GM19438 (cell line): ENCODE results near the gene SARNP.

ENCODE experiments used
- ATAC-seq: cut with Tn5 transposase; IDR thresholded peaks from one replicate; pipeline ENCODE4 v1.9.1; 2021; ENCODE audit warnings: low read depth; ENCODE audit not compliant: unreplicated experiment

The SARNP gene

GRCh38 chr12:55745361-55746173 lies 72.0 kb downstream of the SARNP start:
- no peak for ATAC-seq

DNA sequence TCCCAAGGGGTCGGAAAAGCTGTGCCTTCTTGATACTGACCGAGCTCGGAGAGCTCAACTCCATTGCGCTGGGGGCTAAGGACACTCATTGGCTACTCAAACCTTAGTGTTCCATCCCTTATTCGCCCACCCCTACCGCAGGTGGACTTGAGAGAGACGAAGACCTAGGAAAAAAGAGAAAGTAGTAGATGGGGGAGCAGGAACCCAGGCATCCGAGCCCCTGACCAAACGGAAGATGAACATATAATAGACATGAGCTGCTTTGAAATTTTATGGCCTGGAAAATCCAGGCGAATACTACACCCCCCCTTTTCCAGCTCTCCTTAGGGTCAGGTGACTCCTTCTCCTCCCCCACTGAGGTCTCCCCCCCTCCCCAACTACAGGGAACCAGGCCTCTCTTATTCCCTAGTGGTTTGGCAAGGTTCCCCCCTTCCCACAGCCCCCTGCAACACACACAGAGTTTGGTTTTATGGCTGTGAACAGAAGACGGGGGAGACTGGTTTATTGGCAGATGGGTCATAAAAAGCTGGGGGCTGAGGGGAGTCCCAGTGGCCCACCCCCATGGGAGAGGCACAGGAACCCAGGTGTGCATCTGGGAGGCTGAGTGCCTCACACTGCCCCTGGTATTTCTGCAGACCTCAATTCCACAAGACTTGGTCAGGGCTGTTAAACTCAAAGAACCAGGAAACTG lies 73.0 kb downstream of the SARNP start:
- ATAC-seq: no peak

DNA sequence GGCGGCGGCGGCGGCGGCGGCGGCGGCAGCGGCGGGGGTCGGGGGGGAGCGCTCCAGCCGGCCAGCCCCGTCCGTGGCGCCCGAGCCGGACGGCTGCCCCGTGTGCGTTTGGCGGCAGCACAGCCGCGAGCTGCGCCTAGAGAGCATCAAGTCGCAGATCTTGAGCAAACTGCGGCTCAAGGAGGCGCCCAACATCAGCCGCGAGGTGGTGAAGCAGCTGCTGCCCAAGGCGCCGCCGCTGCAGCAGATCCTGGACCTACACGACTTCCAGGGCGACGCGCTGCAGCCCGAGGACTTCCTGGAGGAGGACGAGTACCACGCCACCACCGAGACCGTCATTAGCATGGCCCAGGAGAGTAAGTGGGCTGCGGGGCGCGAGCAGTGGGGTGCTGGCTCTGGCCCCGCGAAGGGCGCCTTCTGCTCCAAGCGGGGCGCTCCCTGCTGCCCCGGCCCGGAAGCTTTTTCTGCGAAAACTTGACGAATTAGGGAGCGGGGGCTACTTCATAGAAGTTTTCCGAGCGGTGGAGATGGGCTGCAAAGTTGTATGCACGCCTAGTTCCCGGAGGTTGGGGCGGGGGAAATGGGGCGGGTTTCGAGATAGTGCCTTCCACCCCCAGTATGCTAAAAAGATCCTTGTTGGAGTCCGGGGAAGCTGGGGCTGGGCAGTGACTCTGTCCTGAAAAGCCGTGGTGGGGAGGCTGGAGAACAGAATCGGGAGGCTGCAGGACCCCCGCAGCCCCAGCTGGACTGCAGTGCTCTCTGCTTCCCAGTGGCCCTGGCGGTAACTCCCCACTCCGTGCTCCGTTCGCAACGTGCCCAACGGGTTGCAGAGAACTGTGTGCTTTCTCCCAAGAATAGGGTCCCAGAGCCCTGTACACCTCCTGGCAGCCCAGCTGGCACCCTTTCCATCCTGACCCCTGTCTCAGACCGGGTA lies 73.9 kb downstream of the SARNP start:
- peak; percentile 52 for ATAC-seq

DNA sequence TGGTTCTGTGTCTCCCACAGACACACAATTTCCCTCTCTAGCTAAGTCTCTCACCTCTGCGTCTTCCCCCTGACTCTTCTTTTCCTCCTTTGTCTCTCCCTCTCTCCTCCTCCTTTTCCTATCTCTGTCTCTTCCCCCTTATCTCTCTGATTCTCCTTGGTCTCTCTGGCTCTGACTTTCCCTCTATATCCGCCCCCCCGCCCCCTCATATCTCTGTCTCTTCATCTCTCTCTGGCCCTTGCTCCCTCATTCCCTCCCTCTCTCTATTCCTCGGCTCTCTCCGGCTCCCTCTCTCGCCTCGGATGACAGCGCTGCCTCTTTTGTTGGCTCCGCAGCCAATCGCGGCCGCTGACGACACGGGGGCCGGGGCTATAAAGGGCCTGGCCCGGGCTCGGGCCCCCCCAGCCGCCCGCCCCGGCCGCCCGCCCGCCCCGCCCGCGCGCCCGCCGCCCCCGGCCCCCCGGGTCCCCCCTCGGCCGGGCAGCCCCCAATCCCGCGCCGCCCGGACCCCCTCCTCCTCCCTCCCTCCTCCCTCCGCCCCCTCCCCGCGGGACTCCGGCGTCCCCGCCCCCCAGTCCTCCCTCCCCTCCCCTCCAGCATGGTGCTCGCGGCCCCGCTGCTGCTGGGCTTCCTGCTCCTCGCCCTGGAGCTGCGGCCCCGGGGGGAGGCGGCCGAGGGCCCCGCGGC lies 74.7 kb downstream of the SARNP start, which contains the start of gene GDF11:
TSS of gene GDF11 (plus strand) at position 404 of the 687 bp plus-strand sequence. CDS start at position 599, 195 bp downstream.
- peak; percentile 23 for ATAC-seq

DNA sequence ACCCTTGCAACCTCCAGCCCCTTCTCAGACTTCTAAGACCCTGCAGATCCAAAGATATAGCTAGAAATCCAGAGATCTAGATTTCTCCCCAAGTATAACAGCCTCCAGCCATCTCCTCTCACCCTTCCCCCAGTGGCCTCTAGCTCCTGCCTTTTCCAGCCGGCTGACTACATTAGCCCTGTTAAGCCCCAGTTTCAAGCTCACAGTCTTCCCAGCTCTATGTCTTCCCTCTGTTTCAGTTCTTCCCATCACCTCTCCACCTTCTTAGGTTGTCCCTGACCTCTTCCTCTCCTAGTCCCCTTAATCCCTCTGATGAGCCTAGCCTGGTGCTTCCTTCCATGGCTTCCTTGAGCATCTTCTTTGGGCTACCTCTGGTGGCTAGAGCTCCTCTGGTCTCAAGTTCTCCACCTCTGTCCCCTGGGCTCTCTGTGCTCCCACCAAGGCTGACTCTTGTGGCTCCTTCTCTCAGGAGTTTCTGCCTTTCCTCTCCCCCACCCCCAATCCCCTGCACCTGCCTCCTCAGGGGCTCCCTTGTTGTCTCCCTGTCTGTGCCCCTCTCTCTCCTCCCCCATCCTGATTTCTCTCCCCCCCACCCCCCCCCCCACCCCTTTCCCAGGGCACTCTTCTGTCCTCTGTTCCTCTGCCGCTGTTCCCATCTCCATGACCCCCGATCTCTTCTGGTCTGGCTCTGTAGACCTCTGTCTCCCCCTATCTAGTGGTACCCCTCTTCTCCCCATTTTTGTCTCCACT lies 75.4 kb downstream of the SARNP start:
- ATAC-seq: no peak

DNA sequence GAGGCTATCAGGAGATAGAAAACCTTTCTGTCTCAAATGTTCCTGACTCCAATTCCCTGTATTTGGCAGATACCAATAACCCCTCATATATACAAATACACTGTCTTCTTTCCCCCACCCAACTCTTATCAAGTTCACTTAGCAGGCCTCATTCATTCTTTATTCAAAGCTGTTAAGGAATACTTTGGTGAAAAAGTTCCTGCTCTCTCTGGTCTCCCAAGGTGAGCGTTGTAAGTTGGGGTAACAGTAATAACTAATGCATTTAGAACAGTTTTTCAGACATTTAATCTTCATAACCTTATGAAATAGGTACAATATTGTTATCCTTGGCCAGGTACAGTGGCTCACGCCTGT lies 78.5 kb downstream of the SARNP start:
- ATAC-seq: no peak

- ATAC-seq: peak; percentile 91
These were observed 79.2 kb downstream of the SARNP start for GRCh38 chr12:55738123-55739024.

- no peak for ATAC-seq
These were observed 79.9 kb downstream of the SARNP start for GRCh38 chr12:55737581-55738122.

DNA sequence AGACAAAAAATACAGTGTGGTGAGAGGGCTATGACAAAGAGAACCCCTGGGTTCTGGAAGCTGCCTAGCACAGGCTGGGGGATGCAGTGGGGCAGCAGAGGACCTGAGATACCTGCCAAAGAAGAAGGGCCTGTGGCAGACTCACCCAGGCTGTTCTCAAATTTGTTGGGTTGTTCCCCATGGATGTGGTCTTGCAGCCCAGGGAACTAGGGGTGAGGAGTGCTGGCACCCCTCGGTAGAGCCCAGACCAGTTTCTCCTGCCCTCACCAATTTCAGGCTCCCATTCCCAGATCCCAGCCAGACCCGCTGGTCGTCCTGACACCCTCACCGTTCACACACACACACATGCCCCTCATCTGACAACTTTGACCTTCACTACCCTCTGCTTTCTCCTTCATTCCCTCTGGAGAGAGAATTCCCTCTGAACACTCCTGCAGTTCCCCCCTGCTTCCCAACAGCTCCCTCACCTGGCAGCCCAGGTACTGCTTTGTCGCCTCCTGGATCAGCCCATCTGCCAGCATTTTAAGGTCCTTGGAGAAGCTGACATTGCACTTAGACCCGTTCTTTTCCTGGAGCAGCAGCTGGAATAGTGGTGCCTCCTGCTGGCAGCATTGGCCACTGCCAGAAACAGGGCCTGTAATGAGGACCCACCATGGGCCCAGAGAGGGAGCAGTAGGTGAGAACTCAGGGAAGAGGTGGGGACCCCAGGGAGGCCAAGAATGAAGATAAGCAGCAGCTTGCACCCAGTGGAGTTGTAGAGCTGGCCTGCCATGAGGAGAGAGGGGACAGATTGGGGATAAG lies 80.5 kb downstream of the SARNP start:
- no peak for ATAC-seq

DNA sequence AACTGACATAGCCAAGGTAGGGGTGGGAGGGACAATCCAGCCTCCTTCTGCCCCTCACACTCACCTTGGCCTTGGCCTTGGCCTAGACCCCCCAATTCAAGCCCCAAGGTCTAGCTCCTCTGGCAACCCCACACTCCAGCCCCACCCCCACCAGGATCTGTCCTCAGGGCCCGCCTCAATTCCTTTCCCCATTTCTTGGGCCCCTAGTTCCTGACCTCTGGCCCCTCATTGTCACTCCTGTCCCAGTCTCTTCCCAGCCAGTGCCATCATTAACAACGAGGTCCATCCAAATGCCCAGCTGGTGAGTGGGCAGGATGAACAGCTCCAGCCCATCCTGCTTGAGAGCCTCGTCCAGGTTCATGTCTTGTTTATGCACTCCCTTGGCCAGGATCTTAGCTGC lies 81.4 kb downstream of the SARNP start:
- no peak for ATAC-seq

GRCh38 chr12:55734595-55734994 lies 82.9 kb downstream of the SARNP start:
- no peak for ATAC-seq

DNA sequence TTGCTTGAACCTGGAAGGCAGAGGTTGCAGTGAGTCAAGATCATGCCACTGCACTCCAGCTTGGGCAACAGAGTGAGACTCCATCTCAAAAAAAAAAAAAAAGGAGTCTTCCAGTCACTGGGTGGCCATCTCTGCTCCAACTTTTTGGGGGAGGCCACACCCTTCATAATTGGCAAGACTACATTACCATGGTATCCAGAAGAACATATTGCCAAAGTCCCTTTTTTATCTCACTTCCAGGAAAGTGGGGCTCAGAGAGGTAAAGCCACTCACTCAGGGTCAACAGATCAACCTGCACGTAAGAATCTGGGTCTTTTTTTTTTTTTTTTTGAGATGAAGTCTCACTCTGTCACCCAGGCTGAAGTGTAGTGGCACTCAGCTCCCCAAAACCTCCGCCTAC lies 83.7 kb downstream of the SARNP start:
- no peak for ATAC-seq

- no peak for ATAC-seq
These were observed 84.4 kb downstream of the SARNP start for GRCh38 chr12:55733021-55733555.

DNA sequence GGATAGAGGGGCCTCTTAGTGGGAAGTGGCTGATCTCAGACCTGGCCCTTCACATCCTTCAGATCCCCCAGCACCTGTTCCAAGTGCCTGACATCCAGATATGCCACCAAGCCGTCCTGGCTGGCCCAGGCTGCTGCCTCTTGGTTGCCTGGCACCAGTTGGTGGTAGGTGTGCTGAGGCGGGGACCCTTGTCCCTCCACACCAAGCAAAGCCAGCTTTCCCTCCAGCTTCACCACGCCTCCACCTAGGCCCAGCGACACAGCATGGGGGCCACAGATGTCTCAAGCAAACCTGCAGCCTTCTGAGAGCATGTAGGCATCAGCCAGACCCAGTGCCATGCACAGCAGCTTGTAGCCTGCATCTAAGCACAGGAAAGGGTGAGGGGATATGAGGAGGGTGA lies 85.2 kb downstream of the SARNP start:
- ATAC-seq: no peak

GRCh38 chr12:55729819-55730818 lies 87.4 kb downstream of the SARNP start:
- ATAC-seq: peak; percentile 53
